Neural progenitor cell (in vitro differentiated cells): ENCODE results near the gene MYL7. TPM values are rescaled to one million over a fixed set of nuclear protein-coding genes. Genes with fewer than 3 reads are reported as not detected.

Experiments
- DNase-seq: peaks from one replicate; pipeline ENCODE4 v3.0.0-alpha.2; 2016; ENCODE audit warnings: low spot score
- H2AFZ ChIP-seq: fragments of 200-600 bp; sonication (generic); replicated peaks from 2 replicates; pipeline ENCODE4 v1.6.1; 2016; ENCODE audit warnings: antibody characterized with exemption
- H3F3A ChIP-seq: fragments of 200-600 bp; sonication (generic); 2 replicates; pipeline ENCODE4 v1.6.1; 2016; ENCODE audit warnings: antibody characterized with exemption, low read depth
- H3K27ac ChIP-seq: fragments of 200-600 bp; sonication (generic); 2 replicates; pipeline ENCODE4 v1.5.1; 2016; ENCODE audit warnings: mild to moderate bottlenecking
- H3K27me3 ChIP-seq: fragments of 200-600 bp; sonication (generic); 2 replicates; pipeline ENCODE4 v1.6.1; 2016; ENCODE audit warnings: mild to moderate bottlenecking, moderate library complexity
- H3K36me3 ChIP-seq: fragments of 200-600 bp; sonication (generic); 2 replicates; pipeline ENCODE4 v1.5.1; 2016
- H3K4me1 ChIP-seq: fragments of 200-600 bp; sonication (generic); 2 replicates; pipeline ENCODE4 v1.6.1; 2016; ENCODE audit warnings: mixed run types
- H3K4me2 ChIP-seq: fragments of 200-600 bp; sonication (generic); 2 replicates; pipeline ENCODE4 v1.6.1; 2016
- H3K4me3 ChIP-seq: fragments of 200-600 bp; sonication (generic); 2 replicates; pipeline ENCODE4 v1.5.1; 2016
- H3K79me2 ChIP-seq: fragments of 200-600 bp; sonication (generic); 2 replicates; pipeline ENCODE4 v1.6.1; 2016; ENCODE audit warnings: low read depth
- H3K9ac ChIP-seq: fragments of 200-600 bp; sonication (generic); 2 replicates; pipeline ENCODE4 v1.6.1; 2016
- H3K9me3 ChIP-seq: fragments of 200-600 bp; sonication (generic); 2 replicates; pipeline ENCODE4 v1.5.1; 2016; ENCODE audit warnings: low read depth
- H4K20me1 ChIP-seq: fragments of 200-600 bp; sonication (generic); 2 replicates; pipeline ENCODE4 v1.6.1; 2016; ENCODE audit warnings: low read depth
- H3K27ac Mint-ChIP-seq: 3 replicates; pipeline ENCODE4 v1.8.0; 2021; ENCODE audit warnings: mixed read lengths
- H3K27me3 Mint-ChIP-seq: 2 replicates; pipeline ENCODE4 v1.8.0; 2022; ENCODE audit warnings: low read depth, mild to moderate bottlenecking, inconsistent platforms, moderate library complexity, mixed read lengths; ENCODE audit not compliant: insufficient read depth
- H3K36me3 Mint-ChIP-seq: 3 replicates; pipeline ENCODE4 v1.8.0; 2021; ENCODE audit warnings: mixed read lengths
- H3K4me1 Mint-ChIP-seq: 3 replicates; pipeline ENCODE4 v1.8.0; 2021; ENCODE audit warnings: mixed read lengths
- H3K4me3 Mint-ChIP-seq: 3 replicates; pipeline ENCODE4 v1.8.0; 2021; ENCODE audit warnings: mild to moderate bottlenecking, moderate library complexity, mixed read lengths
- H3K9me3 Mint-ChIP-seq: 3 replicates; pipeline ENCODE4 v1.8.0; 2020; ENCODE audit warnings: mixed read lengths
- EZH2 ChIP-seq: fragments of 200-600 bp; sonication (generic); IDR thresholded peaks from 2 replicates; pipeline ENCODE4 v1.6.1; 2017; ENCODE audit warnings: antibody characterized with exemption, mild to moderate bottlenecking, moderate library complexity
- EZH2phosphoT487 ChIP-seq: fragments of 200-600 bp; sonication (generic); IDR thresholded peaks from 2 replicates; pipeline ENCODE4 v1.6.1; 2017; ENCODE audit warnings: antibody characterized with exemption
- small RNA-seq: library from RNA; depleted of rRNA; stranded (forward); fragments of <200 nt; gene quantifications from one replicate; pipeline ENCODE3, GENCODE V24; 2015
- total RNA-seq: library from RNA; depleted of rRNA; stranded (reverse); fragments of >200 nt; gene quantifications from 2 replicates; pipeline ENCODE4 v1.2.3, GENCODE V29; 2015; ENCODE audit warnings: low replicate concordance
- TF ChIP-seq, protein P1 (sequence below): fragments of 200-600 bp; sonication (generic); IDR thresholded peaks from 2 replicates; pipeline ENCODE4 v1.5.1; 2017; ENCODE audit warnings: antibody characterized with exemption, mild to moderate bottlenecking

Gene MYL7
- total RNA-seq, 1 donor from 2014 or later: not detected

DNA sequence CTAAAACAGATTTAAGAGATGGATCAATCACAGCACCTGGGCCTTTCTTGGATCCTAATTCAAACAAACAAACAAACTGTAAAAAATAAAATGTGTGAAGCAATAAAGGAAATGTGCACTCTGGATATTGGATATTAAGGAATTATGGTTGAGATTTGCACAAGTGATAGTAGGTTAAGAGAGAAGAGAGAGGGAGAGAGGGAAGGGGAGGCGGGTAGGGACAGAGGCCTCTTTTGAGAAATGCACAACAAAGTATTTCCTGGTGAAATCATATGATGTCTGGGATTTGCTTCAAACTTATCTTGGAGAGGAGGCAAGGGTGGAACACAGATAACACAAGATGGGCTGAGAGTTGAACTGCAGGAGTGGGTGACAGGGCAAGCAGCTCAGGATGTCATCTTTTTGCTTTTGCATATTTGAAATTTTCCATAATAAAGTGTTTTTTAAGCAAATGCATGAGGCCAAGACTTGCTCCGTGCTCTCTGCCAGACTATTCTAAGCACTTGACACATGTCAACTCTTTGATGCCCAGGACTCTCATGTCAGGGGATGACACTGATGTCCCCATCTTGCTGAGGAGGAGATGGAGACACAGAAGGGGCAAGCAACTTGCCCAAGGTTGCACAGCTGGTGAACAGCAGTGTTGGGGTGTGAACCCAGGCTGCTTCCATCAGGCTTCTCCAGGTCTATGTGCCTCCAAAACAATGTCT lies 46.1 kb downstream of the MYL7 start:
- no peak overlapping the region for H3K4me3 Mint-ChIP-seq
- Histone ChIP-seq H3K27me3 (no peaks in the 10 kb centered on the region), H3K4me3 (no peak overlapping the region), H3K9me3 (no peaks in the 10 kb centered on the region), H3K9ac (no peak overlapping the region), H3F3A (no peaks in the 10 kb centered on the region), H4K20me1 (no peaks in the 10 kb centered on the region), H3K79me2 (no peaks in the 10 kb centered on the region), H3K36me3 (no peaks in the 10 kb centered on the region), H2AFZ (no peak overlapping the region), H3K27ac (no peak overlapping the region), H3K4me2 (no peak overlapping the region), H3K4me1 (no peaks in the 10 kb centered on the region)
- peaks cover 5% of the 10 kb centered on the region for H3K4me1 Mint-ChIP-seq
- H3K9me3 Mint-ChIP-seq: no peaks in the 10 kb centered on the region
- no peak overlapping the region for H3K27ac Mint-ChIP-seq
- no peak for DNase-seq
- H3K27me3 Mint-ChIP-seq: peaks cover 5% of the 10 kb centered on the region
- H3K36me3 Mint-ChIP-seq: no peaks in the 10 kb centered on the region
- TF ChIP-seq, protein P1, sequence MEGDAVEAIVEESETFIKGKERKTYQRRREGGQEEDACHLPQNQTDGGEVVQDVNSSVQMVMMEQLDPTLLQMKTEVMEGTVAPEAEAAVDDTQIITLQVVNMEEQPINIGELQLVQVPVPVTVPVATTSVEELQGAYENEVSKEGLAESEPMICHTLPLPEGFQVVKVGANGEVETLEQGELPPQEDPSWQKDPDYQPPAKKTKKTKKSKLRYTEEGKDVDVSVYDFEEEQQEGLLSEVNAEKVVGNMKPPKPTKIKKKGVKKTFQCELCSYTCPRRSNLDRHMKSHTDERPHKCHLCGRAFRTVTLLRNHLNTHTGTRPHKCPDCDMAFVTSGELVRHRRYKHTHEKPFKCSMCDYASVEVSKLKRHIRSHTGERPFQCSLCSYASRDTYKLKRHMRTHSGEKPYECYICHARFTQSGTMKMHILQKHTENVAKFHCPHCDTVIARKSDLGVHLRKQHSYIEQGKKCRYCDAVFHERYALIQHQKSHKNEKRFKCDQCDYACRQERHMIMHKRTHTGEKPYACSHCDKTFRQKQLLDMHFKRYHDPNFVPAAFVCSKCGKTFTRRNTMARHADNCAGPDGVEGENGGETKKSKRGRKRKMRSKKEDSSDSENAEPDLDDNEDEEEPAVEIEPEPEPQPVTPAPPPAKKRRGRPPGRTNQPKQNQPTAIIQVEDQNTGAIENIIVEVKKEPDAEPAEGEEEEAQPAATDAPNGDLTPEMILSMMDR: no peak
- TF ChIP-seq EZH2: no peak
- no peak for TF ChIP-seq EZH2phosphoT487

DNA sequence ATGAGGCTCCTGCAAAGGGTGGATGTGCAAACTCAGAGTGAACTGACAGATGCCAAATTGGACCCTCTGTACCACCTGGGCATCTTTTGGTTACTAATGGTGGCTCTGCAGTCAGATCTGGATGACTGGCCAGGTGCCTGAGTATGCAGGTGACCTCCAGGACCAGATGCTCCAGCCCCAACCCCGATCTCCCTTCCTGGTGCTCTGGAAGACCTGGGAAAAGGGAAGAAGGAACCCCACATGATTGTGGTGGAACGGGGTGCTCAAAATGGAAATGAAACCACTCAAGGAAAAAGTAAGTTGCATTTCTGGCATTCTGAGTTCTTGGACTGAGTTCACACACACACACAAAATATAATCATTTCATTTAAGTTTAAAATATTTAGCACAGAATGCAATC lies 46.8 kb downstream of the MYL7 start:
- TF ChIP-seq, protein P1: no peak
- H4K20me1 ChIP-seq: no peaks in the 10 kb centered on the region
- Mint-ChIP-seq H3K4me3 (no peak overlapping the region), H3K9me3 (no peaks in the 10 kb centered on the region), H3K36me3 (no peaks in the 10 kb centered on the region), H3K4me1 (no peaks in the 10 kb centered on the region), H3K27ac (no peak overlapping the region), H3K27me3 (peaks cover 3% of the 10 kb centered on the region)
- DNase-seq: no peak
- H3K27ac ChIP-seq: no peak overlapping the region
- no peaks in the 10 kb centered on the region for H3K36me3 ChIP-seq
- H3F3A ChIP-seq: no peaks in the 10 kb centered on the region
- H3K4me2 ChIP-seq: no peak overlapping the region
- H3K4me1 ChIP-seq: no peaks in the 10 kb centered on the region
- H3K9me3 ChIP-seq: no peaks in the 10 kb centered on the region
- no peaks in the 10 kb centered on the region for H3K27me3 ChIP-seq
- no peak overlapping the region for H3K4me3 ChIP-seq
- H3K9ac ChIP-seq: no peak overlapping the region
- no peak overlapping the region for H2AFZ ChIP-seq
- H3K79me2 ChIP-seq: no peaks in the 10 kb centered on the region

DNA sequence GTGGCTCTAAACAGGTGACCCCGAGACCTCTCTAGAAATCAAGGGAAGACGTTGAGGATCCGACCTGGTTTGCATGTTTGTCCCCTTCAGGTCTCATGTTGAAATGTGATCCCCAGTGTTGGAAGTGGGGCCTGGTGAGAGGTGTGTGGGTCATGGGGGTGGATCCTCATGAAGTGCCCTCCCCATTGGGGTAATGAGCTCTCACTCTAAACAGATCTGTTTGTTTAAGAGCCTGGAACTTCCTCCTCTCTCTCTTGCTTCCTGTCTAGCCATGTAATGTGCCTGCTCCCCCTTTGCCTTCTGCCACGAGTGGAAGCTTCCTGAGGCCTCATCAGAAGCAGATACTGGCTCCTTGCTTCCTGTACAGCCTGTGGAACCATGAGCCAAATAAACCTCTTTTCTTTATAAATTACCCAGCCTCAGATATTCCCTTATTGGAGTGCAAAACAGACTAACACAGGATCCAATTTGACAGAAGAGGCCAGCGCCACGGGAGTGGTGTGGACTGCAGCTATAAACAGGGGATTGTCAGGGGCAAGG lies 48.0 kb downstream of the MYL7 start:
- no peaks in the 10 kb centered on the region for H3K4me1 ChIP-seq
- H3K4me1 Mint-ChIP-seq: peaks cover 2% of the 10 kb centered on the region
- H3K9me3 Mint-ChIP-seq: no peaks in the 10 kb centered on the region
- no peaks in the 10 kb centered on the region for H4K20me1 ChIP-seq
- H3K79me2 ChIP-seq: no peaks in the 10 kb centered on the region
- H3K4me3 Mint-ChIP-seq: no peak overlapping the region
- peaks cover 5% of the 10 kb centered on the region for H3K27me3 Mint-ChIP-seq
- H3K9me3 ChIP-seq: no peaks in the 10 kb centered on the region
- no peaks in the 10 kb centered on the region for H3F3A ChIP-seq
- H3K4me3 ChIP-seq: no peak overlapping the region
- no peak overlapping the region for H3K27ac Mint-ChIP-seq
- no peak overlapping the region for H3K9ac ChIP-seq
- no peaks in the 10 kb centered on the region for H3K36me3 Mint-ChIP-seq
- H3K27ac ChIP-seq: no peak overlapping the region
- H3K27me3 ChIP-seq: no peaks in the 10 kb centered on the region
- no peak overlapping the region for H3K4me2 ChIP-seq
- H2AFZ ChIP-seq: no peak overlapping the region
- TF ChIP-seq EZH2 (no peak), EZH2phosphoT487 (no peak)
- TF ChIP-seq, protein P1: no peak
- H3K36me3 ChIP-seq: no peaks in the 10 kb centered on the region
- no peak for DNase-seq

Small RNAs within 50 kb of the gene (small RNA-seq; reads per million reads assigned to genes)
- not detected for gene RNA5SP230

Other genes starting within 250 kb of the MYL7 start
- gene URGCP, start 234.7 kb downstream of the MYL7 start, total RNA-seq: 9.2 TPM in 2 replicates
- 6.8 and 11.7 TPM in 2 replicates for gene UBE2D4, start 214.9 kb downstream of the MYL7 start, total RNA-seq
- not detected in 2 replicates for gene SPDYE1, start 143.4 kb downstream of the MYL7 start, total RNA-seq
- gene DBNL, start 96.6 kb downstream of the MYL7 start, total RNA-seq: 31.4 and 59.5 TPM in 2 replicates
- gene PGAM2, start 75.8 kb downstream of the MYL7 start, total RNA-seq: 11.2 and 11.3 TPM in 2 replicates
- 5.9 and 16.4 TPM in 2 replicates for gene POLM, start 58.8 kb downstream of the MYL7 start, total RNA-seq
- 4.5 and 16.7 TPM in 2 replicates for gene AEBP1, start 37.0 kb downstream of the MYL7 start, total RNA-seq
- gene POLD2, start 17.8 kb downstream of the MYL7 start, total RNA-seq: 126 and 232 TPM in 2 replicates
- 0.15 TPM in 1 of 2 replicates, not detected in the other for gene GCK, start 48.1 kb upstream of the MYL7 start, total RNA-seq
- 43.8 and 69.2 TPM in 2 replicates for gene YKT6, start 59.6 kb upstream of the MYL7 start, total RNA-seq
- gene CAMK2B, start 184.3 kb upstream of the MYL7 start, total RNA-seq: 0.09 and 0.31 TPM in 2 replicates